Measurements from ENCODE around the gene KCNIP4.

Gene KCNIP4

DNA sequence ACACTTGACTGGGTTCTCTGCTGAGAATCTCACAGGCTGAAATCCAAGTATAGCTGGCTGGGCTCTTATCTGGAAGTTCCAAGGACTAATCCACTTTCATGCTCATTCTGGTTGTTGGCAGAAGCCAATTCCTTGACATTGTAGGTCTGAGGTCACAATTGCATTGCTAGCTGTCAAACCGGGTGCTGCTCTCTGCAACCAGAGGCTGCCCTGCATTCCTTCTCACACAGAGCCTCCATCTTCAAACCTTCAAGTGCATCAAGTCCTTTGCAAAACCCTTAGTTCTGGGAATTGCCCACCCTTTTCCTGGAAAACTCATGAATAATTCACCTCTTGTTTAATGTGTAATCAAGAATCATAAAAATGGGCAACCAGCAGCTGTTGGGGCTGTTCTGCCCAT lies 404.2 kb downstream of the KCNIP4 start:
- Mint-ChIP-seq H3K4me3 (no peak overlapping the region), H3K36me3 (no peaks in the 10 kb centered on the region), H3K9me3 (peaks cover 5% of the 10 kb centered on the region), H3K27ac (no peak overlapping the region), H3K4me1 (no peaks in the 10 kb centered on the region), H3K27me3 (no peaks in the 10 kb centered on the region)
- CTCF ChIA-PET, result interaction anchor here (0.7 kb wide), 1 partner anchor 771 kb away, joined by 3 read pairs; no protein-coding TSS in a partner anchor
- DNase-seq, result no peak

- CTCF ChIA-PET, result no interaction called here
- H3K4me3 Mint-ChIP-seq, result no peak overlapping the region
- no peak for DNase-seq
These were observed 405.1 kb downstream of the KCNIP4 start for GRCh38 chr4:21543514-21543913.

GRCh38 chr4:21535898-21536297 lies 412.7 kb downstream of the KCNIP4 start:
- Mint-ChIP-seq H3K27ac (no peak overlapping the region), H3K4me3 (no peak overlapping the region), H3K27me3 (no peaks in the 10 kb centered on the region), H3K4me1 (no peaks in the 10 kb centered on the region), H3K36me3 (no peaks in the 10 kb centered on the region), H3K9me3 (no peaks in the 10 kb centered on the region)
- no peak for DNase-seq
- CTCF ChIA-PET, result no interaction called here

More at GRCh38 chr4:21543514-21543913, 405.1 kb downstream of the KCNIP4 start:
- peaks cover 5% of the 10 kb centered on the region for H3K9me3 Mint-ChIP-seq
- H3K27me3 Mint-ChIP-seq, result no peaks in the 10 kb centered on the region
- no peak overlapping the region for H3K27ac Mint-ChIP-seq
- no peaks in the 10 kb centered on the region for H3K4me1 Mint-ChIP-seq
- H3K36me3 Mint-ChIP-seq, result no peaks in the 10 kb centered on the region

GRCh38 chr4:21531048-21531447 lies 417.5 kb downstream of the KCNIP4 start:
- no peaks in the 10 kb centered on the region for H3K9me3 Mint-ChIP-seq
- DNase-seq, result no peak
- H3K4me3 Mint-ChIP-seq, result no peak overlapping the region
- H3K36me3 Mint-ChIP-seq, result no peaks in the 10 kb centered on the region
- H3K4me1 Mint-ChIP-seq, result no peaks in the 10 kb centered on the region
- no peaks in the 10 kb centered on the region for H3K27me3 Mint-ChIP-seq
- H3K27ac Mint-ChIP-seq, result no peak overlapping the region
- CTCF ChIA-PET, result no interaction called here

DNA sequence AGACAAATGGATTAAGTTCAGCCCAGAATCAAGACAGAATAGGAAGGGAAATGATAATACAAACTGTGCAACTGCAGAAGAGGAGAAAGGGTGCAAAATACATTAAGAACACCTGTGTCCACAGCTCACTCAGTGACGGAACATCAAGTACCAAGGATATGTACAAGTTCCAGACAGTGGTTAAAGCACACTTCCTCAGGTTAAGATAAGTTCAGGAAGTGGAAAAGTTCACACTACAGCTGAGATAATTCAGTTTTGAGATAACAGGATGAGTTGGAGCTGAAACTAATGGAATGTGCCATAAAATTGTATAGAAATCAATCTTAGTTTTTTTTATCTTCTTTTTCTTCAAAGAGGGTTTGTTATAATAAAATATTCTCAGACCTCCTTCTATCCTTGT lies 419.4 kb downstream of the KCNIP4 start:
- CTCF ChIA-PET, result no interaction called here
- no peaks in the 10 kb centered on the region for H3K36me3 Mint-ChIP-seq
- no peak overlapping the region for H3K27ac Mint-ChIP-seq
- H3K4me1 Mint-ChIP-seq, result no peaks in the 10 kb centered on the region
- no peak for DNase-seq
- no peaks in the 10 kb centered on the region for H3K9me3 Mint-ChIP-seq
- H3K27me3 Mint-ChIP-seq, result no peaks in the 10 kb centered on the region
- H3K4me3 Mint-ChIP-seq, result no peak overlapping the region

DNA sequence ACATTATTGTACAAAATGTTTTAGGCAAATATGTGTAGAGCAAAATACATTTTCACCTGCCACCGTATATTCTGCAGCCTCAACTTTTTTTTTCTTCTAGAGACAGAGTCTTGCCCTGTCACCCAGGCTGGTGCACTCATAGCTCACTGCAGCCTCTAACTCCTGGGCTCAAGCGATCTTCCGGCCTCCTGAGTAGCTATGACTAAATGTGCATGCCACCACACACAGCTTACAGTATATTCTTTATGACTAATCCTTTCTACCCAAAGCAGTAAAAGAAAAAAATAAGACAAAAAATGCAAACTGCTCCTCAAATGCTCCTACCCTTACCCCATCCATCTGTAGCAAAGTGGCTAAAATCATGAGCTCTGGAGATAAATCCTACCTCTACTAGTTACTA lies 426.3 kb downstream of the KCNIP4 start:
- CTCF ChIA-PET, result no interaction called here
- Mint-ChIP-seq H3K36me3 (no peaks in the 10 kb centered on the region), H3K27me3 (no peaks in the 10 kb centered on the region), H3K4me3 (no peak overlapping the region), H3K27ac (no peak overlapping the region), H3K9me3 (peaks cover 1% of the 10 kb centered on the region), H3K4me1 (no peaks in the 10 kb centered on the region)
- DNase-seq, result no peak

GRCh38 chr4:21517126-21517859 lies 431.3 kb downstream of the KCNIP4 start:
- Mint-ChIP-seq H3K27me3 (no peaks in the 10 kb centered on the region), H3K9me3 (peaks cover 1% of the 10 kb centered on the region), H3K4me3 (no peak overlapping the region), H3K4me1 (no peaks in the 10 kb centered on the region), H3K36me3 (no peaks in the 10 kb centered on the region), H3K27ac (no peak overlapping the region)
- CTCF ChIA-PET, result no interaction called here
- no peak for DNase-seq

DNA sequence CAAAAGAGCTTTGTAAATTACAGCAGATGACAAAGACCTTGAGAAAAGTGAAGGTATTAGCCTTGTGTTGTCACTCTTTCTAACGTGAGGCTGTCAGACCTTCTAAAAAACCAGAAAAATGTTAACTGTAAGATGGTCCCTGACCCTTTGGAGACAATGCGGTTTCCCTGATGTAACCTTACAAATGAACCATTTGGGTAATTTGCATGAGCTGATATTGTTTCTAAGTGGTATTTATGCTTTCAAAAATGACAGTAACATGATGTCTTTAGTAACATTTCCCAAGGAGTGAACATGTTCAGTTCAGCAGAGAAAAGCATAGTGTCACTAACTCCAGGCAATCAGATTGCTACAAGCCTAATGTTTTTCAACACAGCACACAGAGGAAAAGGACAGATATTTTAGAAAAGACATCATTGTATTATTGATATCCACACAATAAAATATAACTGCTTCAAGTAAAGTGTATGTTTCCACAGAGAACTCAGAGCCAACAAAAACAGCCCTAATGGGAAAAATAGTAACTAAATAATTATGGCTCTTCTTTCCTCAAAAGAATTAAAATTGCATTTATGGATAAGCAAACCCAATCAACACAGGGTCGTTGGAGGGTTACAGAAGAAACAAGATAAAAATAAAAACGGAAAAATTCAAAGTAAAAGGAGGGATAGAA lies 434.4 kb downstream of the KCNIP4 start:
- no peak for DNase-seq
- Mint-ChIP-seq H3K27me3 (no peaks in the 10 kb centered on the region), H3K4me1 (no peaks in the 10 kb centered on the region), H3K36me3 (no peaks in the 10 kb centered on the region), H3K4me3 (no peak overlapping the region), H3K27ac (no peak overlapping the region), H3K9me3 (peaks cover 1% of the 10 kb centered on the region)
- CTCF ChIA-PET, result no interaction called here

GRCh38 chr4:21512353-21512752 lies 436.2 kb downstream of the KCNIP4 start:
- H3K4me1 Mint-ChIP-seq, result no peaks in the 10 kb centered on the region
- no peak overlapping the region for H3K27ac Mint-ChIP-seq
- CTCF ChIA-PET, result interaction anchor here (1.5 kb wide), 1 partner anchor 255 kb away, joined by 3 read pairs; no protein-coding TSS in a partner anchor
- no peaks in the 10 kb centered on the region for H3K9me3 Mint-ChIP-seq
- DNase-seq, result no peak
- no peak overlapping the region for H3K4me3 Mint-ChIP-seq
- no peaks in the 10 kb centered on the region for H3K36me3 Mint-ChIP-seq
- no peaks in the 10 kb centered on the region for H3K27me3 Mint-ChIP-seq

DNA sequence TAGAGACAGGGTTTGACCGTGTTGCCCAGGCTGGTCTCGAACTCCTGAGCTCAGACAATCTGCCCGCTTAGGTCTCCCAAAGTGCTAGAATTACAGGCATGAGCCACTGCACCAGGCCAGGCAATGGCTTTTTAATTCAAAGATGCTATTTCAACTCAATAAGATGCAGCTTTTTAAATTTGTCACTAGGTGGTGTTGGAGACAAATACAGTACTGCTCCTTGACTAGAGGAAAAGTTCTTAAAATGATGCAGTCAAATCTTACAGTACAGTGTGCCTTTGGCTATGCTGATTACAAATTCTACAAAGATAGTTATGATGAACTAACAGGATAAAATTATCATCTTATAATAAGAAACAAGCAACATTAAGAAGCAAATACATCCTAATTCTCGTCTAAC lies 441.1 kb downstream of the KCNIP4 start:
- CTCF ChIA-PET, result interaction anchor here (0.9 to 2.0 kb wide), 2 partner anchors 260 to 262 kb away, joined by 3 to 9 read pairs; no protein-coding TSS in a partner anchor
- no peak for DNase-seq
- H3K36me3 Mint-ChIP-seq, result no peaks in the 10 kb centered on the region
- H3K9me3 Mint-ChIP-seq, result no peaks in the 10 kb centered on the region
- H3K4me3 Mint-ChIP-seq, result no peak overlapping the region
- no peaks in the 10 kb centered on the region for H3K27me3 Mint-ChIP-seq
- H3K4me1 Mint-ChIP-seq, result no peaks in the 10 kb centered on the region
- H3K27ac Mint-ChIP-seq, result no peak overlapping the region

GRCh38 chr4:21490682-21491081 lies 457.9 kb downstream of the KCNIP4 start:
- no peaks in the 10 kb centered on the region for H3K36me3 Mint-ChIP-seq
- DNase-seq, result no peak
- no peak overlapping the region for H3K4me3 Mint-ChIP-seq
- CTCF ChIA-PET, result no interaction called here
- no peak overlapping the region for H3K27ac Mint-ChIP-seq
- H3K9me3 Mint-ChIP-seq, result peaks cover 2% of the 10 kb centered on the region
- no peaks in the 10 kb centered on the region for H3K4me1 Mint-ChIP-seq
- H3K27me3 Mint-ChIP-seq, result no peaks in the 10 kb centered on the region

DNA sequence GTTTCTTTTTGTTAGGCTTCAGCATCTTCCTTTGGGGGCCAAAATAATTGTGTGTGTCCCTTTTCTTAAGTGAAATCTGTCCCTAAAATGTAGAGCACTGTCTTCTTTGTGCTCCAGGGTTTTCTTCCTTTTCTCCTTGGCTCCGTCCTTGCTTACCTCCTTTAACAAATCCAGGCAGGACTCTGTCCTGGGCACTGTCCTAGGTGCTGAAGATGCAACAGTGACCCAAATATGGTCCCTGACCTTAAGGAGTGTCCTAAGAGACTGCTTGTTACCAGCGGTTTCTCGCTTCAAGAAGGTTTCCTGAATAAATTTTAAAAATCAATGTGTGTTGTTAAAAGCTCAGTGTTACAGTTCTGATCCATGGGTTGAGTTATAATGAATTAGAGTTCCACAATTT lies 471.8 kb downstream of the KCNIP4 start:
- no peaks in the 10 kb centered on the region for H3K27me3 Mint-ChIP-seq
- CTCF ChIA-PET, result interaction anchor here (0.6 kb wide), 2 partner anchors 11 to 291 kb away, joined by 3 read pairs; no protein-coding TSS in a partner anchor
- no peak for DNase-seq
- H3K4me3 Mint-ChIP-seq, result no peak overlapping the region
- H3K27ac Mint-ChIP-seq, result no peak overlapping the region
- H3K36me3 Mint-ChIP-seq, result no peaks in the 10 kb centered on the region
- H3K9me3 Mint-ChIP-seq, result no peaks in the 10 kb centered on the region
- no peaks in the 10 kb centered on the region for H3K4me1 Mint-ChIP-seq

DNA sequence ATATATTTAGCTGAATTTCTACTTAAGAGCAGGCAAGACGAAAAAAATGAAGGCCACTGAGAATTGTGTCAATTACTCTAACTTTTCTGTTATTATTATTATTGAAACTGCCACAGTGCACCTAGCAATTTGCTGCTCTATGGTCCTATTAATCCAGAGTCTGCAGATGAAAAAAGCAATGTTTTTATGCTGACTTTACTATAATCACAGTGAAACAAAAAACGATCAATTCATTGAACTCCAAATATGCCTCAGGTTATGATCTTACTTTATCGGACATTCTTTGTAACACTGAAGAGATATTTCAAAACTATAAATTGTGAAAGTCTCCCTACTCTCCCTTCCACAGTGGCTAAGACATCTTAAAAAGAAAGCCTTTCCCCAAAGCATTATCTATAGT lies 474.4 kb downstream of the KCNIP4 start:
- Mint-ChIP-seq H3K4me1 (no peaks in the 10 kb centered on the region), H3K9me3 (no peaks in the 10 kb centered on the region), H3K4me3 (no peak overlapping the region), H3K27ac (no peak overlapping the region), H3K36me3 (no peaks in the 10 kb centered on the region), H3K27me3 (no peaks in the 10 kb centered on the region)
- CTCF ChIA-PET, result interaction anchor here (0.7 kb wide), 1 partner anchor 701 kb away, joined by 3 read pairs; no protein-coding TSS in a partner anchor
- DNase-seq, result no peak

- CTCF ChIA-PET, result interaction anchor here (1.5 to 3.3 kb wide), 3 partner anchors 8 to 697 kb away, joined by 3 to 19 read pairs (median 4); no protein-coding TSS in a partner anchor
- no peak overlapping the region for H3K27ac Mint-ChIP-seq
- H3K9me3 Mint-ChIP-seq, result peaks cover 1% of the 10 kb centered on the region
- no peak overlapping the region for H3K4me3 Mint-ChIP-seq
- no peak for DNase-seq
- H3K27me3 Mint-ChIP-seq, result no peaks in the 10 kb centered on the region
- H3K4me1 Mint-ChIP-seq, result no peaks in the 10 kb centered on the region
- no peaks in the 10 kb centered on the region for H3K36me3 Mint-ChIP-seq
These were observed 478.0 kb downstream of the KCNIP4 start for GRCh38 chr4:21470535-21470934.
